A549 (cell line): ENCODE measurements around the gene ITGB2. TPM values are rescaled to one million over a fixed set of nuclear protein-coding genes. Genes with fewer than 3 reads are reported as not detected.
A peak's percentile ranks its signal among the peaks of the same experiment; 100 is the strongest.
"Not testable (repeated sequence)": the region's sequence is repeated elsewhere in the genome, so short reads cannot be mapped to it uniquely, and the experiment has no call there.

ENCODE experiments used
- ATAC-seq, 2 experiments: fragments of 200-7000 bp in 1 of 2; fragments of >200 bp in 1 of 2; cut with Nextera tagmentation in 1 of 2; cut with Tn5 transposase in 1 of 2; 3 replicates each; pipeline versions ENCODE4 v1.8.0 to v1.9.1; 2018 to 2020; ENCODE audit warnings: mild to moderate bottlenecking in 1 of 2, moderate library complexity in 1 of 2
- CTCF ChIA-PET: fragments of 300-600 bp; sonication (Branson Sonifier 250); formaldehyde crosslinking; extraction: SDS; loops from one replicate; lab custom pipeline; 2021; ENCODE audit warnings: antibody characterized with exemption, inconsistent platforms; lab: Yijun Ruan, JAX
- POLR2A ChIA-PET: fragments of 350-600 bp; formaldehyde crosslinking; extraction: SDS; loops from one replicate; lab custom pipeline; 2021; ENCODE audit warnings: antibody characterized with exemption, inconsistent platforms; lab: Yijun Ruan, JAX
- DNase-seq, 2 experiments: peaks; one replicate each; pipeline versions ENCODE4 v3.0.0 to v3.0.0-alpha.2; 2011 to 2016; ENCODE audit warnings: low read depth in 1 of 2, low spot score in 1 of 2
- FAIRE-seq: peaks from 2 replicates; lab custom pipeline; 2011; peaks lifted over from hg19 to GRCh38; lab: Jason Lieb, UNC
- H3K27ac ChIP-seq, 2 experiments: fragments of >200 bp; sonication (Bioruptor Twin); formaldehyde crosslinking; 3 replicates each; pipeline ENCODE4 v1.5.1; 2016 to 2017
- H3K4me1 ChIP-seq: fragments of >200 bp; sonication (Bioruptor Twin); formaldehyde crosslinking; 3 replicates; pipeline ENCODE4 v1.6.1; 2016
- H3K4me2 ChIP-seq: fragments of >200 bp; sonication (Bioruptor Twin); formaldehyde crosslinking; 3 replicates; pipeline ENCODE4 v1.6.1; 2016
- H3K4me3 ChIP-seq: fragments of >200 bp; sonication (Bioruptor Twin); formaldehyde crosslinking; 3 replicates; pipeline ENCODE4 v1.5.1; 2016
- H3K9me3 ChIP-seq: fragments of >200 bp; sonication (Bioruptor Twin); formaldehyde crosslinking; 3 replicates; pipeline ENCODE4 v1.6.1; 2016
- CBX8 ChIP-seq: fragments of 200-600 bp; sonication (generic); IDR thresholded peaks from 2 replicates; pipeline ENCODE4 v1.6.1; 2016
- EHF ChIP-seq: fragments of 250-450 bp; sonication (Bioruptor Pico); IDR thresholded peaks from 2 replicates; pipeline ENCODE4 v1.5.0; 2020; ENCODE audit warnings: mild to moderate bottlenecking
- ESRRA ChIP-seq: fragments of 150-350 bp; IDR thresholded peaks from 2 replicates; pipeline ENCODE4 v1.6.1; 2014; ENCODE audit warnings: mild to moderate bottlenecking, low read length, borderline replicate concordance
- FOSB ChIP-seq: fragments of 250-450 bp; sonication (Bioruptor Pico); IDR thresholded peaks from 2 replicates; pipeline ENCODE4 v1.5.0; 2020; ENCODE audit warnings: mild to moderate bottlenecking, moderate library complexity
- FOSL2 ChIP-seq, 2 experiments: fragments of 450-650 bp in 1 of 2; fragments of >200 bp in 1 of 2; sonication (Bioruptor Twin) in 1 of 2; formaldehyde crosslinking; IDR thresholded peaks; 2 replicates each; pipeline versions ENCODE4 v1.5.0 to v1.6.1; 2016 to 2020; ENCODE audit warnings: mild to moderate bottlenecking in 1 of 2, moderate library complexity in 1 of 2
- HDAC2 ChIP-seq: fragments of 200-600 bp; sonication (generic); IDR thresholded peaks from 2 replicates; pipeline ENCODE4 v1.6.1; 2016
- JUN ChIP-seq, 2 experiments: fragments of >200 bp; sonication (Bioruptor Twin); formaldehyde crosslinking; IDR thresholded peaks; 2 replicates in 1 of 2; 3 replicates in 1 of 2; pipeline ENCODE4 v1.6.1; 2016 to 2017
- JUNB ChIP-seq: fragments of >200 bp; sonication (Bioruptor Twin); formaldehyde crosslinking; IDR thresholded peaks from 2 replicates; pipeline ENCODE4 v1.6.1; 2016
- KDM1A ChIP-seq: fragments of 200-600 bp; sonication (generic); IDR thresholded peaks from 2 replicates; pipeline ENCODE4 v1.6.1; 2016; ENCODE audit warnings: low read depth, mild to moderate bottlenecking
- MAZ ChIP-seq: fragments of 150-350 bp; IDR thresholded peaks from 2 replicates; pipeline ENCODE4 v1.6.1; 2014; ENCODE audit warnings: antibody characterized with exemption, low read depth, low read length, borderline replicate concordance
- MYC ChIP-seq: IDR thresholded peaks from 2 replicates; pipeline ENCODE4 v1.6.1; 2012; ENCODE audit warnings: mild to moderate bottlenecking, inconsistent platforms, low read length, improper control_type of control experiment, borderline replicate concordance
- NPAS2 ChIP-seq: fragments of 250-450 bp; sonication (Bioruptor Pico); IDR thresholded peaks from 2 replicates; pipeline ENCODE4 v1.8.0; 2022; ENCODE audit warnings: mild to moderate bottlenecking, moderate library complexity, borderline replicate concordance
- NR3C1 ChIP-seq: fragments of >200 bp; sonication (Bioruptor Twin); formaldehyde crosslinking; IDR thresholded peaks from 3 replicates; pipeline ENCODE4 v1.6.1; 2017
- POLR2A ChIP-seq: IDR thresholded peaks from 2 replicates; pipeline ENCODE4 v1.6.1; 2012; ENCODE audit warnings: mild to moderate bottlenecking, low read length
- RAD21 ChIP-seq, 2 experiments: fragments of >200 bp in 1 of 2; sonication (Bioruptor Twin) in 1 of 2; formaldehyde crosslinking in 1 of 2; IDR thresholded peaks in 1 of 2; conservative IDR thresholded peaks in 1 of 2; 2 replicates in 1 of 2; 3 replicates in 1 of 2; pipeline ENCODE4 v1.6.1; 2012 to 2018; ENCODE audit warnings: inconsistent platforms in 1 of 2
- RFX5 ChIP-seq: fragments of 450-650 bp; IDR thresholded peaks from 2 replicates; pipeline ENCODE4 v1.7.1; 2014; ENCODE audit warnings: antibody characterized with exemption, mild to moderate bottlenecking, moderate library complexity
- RNF2 ChIP-seq: fragments of 200-600 bp; sonication (generic); IDR thresholded peaks from 2 replicates; pipeline ENCODE4 v1.6.1; 2016; ENCODE audit warnings: low read depth, mild to moderate bottlenecking, antibody characterized with exemption, moderate library complexity, borderline replicate concordance
- TFCP2L1 ChIP-seq: fragments of 250-450 bp; sonication (Bioruptor Pico); IDR thresholded peaks from 2 replicates; pipeline ENCODE4 v1.5.0; 2021; ENCODE audit warnings: mild to moderate bottlenecking
- ZFP36 ChIP-seq: fragments of 450-650 bp; IDR thresholded peaks from 2 replicates; pipeline ENCODE4 v1.6.1; 2014; ENCODE audit warnings: borderline replicate concordance; ENCODE audit not compliant: partially characterized antibody
- ZNF302 ChIP-seq: fragments of 250-450 bp; sonication (Bioruptor Pico); IDR thresholded peaks from 2 replicates; pipeline ENCODE4 v1.9.0; 2021; ENCODE audit warnings: inconsistent platforms, mild to moderate bottlenecking, moderate library complexity
- ZSCAN20 ChIP-seq: fragments of 250-450 bp; sonication (Bioruptor Pico); IDR thresholded peaks from 2 replicates; pipeline ENCODE4 v1.8.0; 2022; ENCODE audit warnings: mild to moderate bottlenecking, moderate library complexity
- WGBS: methylation state at CpG from one replicate; pipeline ENCODE4 v1.1.6; 2017; ENCODE audit errors: missing lambda C conversion rate; 5-methylcytosine and 5-hydroxymethylcytosine counted together
- polyA plus RNA-seq, 4 experiments: library from polyadenylated mRNA; depleted of rRNA in 3 of 4; stranded (reverse); fragments of >200 nt; fragmentation: RNase III in 1 of 4; extraction: RNeasy Plus Mini Kit Qiagen cat#74134 plus additional on column Dnase treatment in 1 of 4; gene quantifications; 2 replicates in 3 of 4; 3 replicates in 1 of 4; pipeline ENCODE4 v1.2.3, GENCODE V29; 2011 to 2017
- TF ChIP-seq, protein P1 (sequence below): IDR thresholded peaks from 2 replicates; pipeline ENCODE4 v1.6.1; 2012
- TF ChIP-seq, protein P2 (sequence below): fragments of 450-650 bp; IDR thresholded peaks from 2 replicates; pipeline ENCODE4 v1.6.1; 2014; ENCODE audit warnings: antibody characterized with exemption

Gene ITGB2
- polyA plus RNA-seq, 2 of the 4 experiments (the other 2 are of a cell fraction), result 0.46 to 0.59 TPM

DNA sequence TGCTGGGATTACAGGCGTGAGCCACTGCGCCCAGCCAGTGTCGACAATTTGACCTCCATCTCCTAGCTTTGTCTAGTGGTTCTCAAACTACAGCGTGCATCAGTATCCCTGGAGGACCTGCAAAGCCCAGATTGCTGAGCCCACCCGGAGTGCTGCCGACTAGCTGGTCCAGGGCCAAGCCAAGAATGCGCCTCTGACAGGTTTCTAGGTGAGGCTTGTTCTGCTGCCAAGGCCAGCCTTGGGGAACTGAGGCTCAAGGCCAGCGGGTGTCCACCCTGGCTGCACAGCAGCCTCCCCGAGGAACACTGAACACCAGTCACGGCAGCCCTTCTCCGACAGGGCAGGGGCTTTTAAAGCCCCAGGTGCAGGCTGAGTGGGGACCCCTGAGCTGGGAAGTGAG lies 37.4 kb downstream of the ITGB2 start:
- ATAC-seq (no peak), DNase-seq (no peak), FAIRE-seq (no peak)
- ChIA-PET CTCF (interaction anchor here (0.6 to 1.2 kb wide), 5 partner anchors 11 to 531 kb away, joined by 3 to 5 read pairs (median 3); no protein-coding TSS in a partner anchor), POLR2A (interaction anchor here (1.8 kb wide), 1 partner anchor 10 kb away, joined by 4 read pairs; the partner anchor contains the start of gene PTTG1IP)
- TF ChIP-seq HDAC2, result no peak
- no peak for TF ChIP-seq MYC
- TF ChIP-seq JUNB, result no peak
- TF ChIP-seq CBX8, result no peak
- TF ChIP-seq TFCP2L1, result no peak
- TF ChIP-seq JUN (IDR thresholded peaks at IDR 0.05), result no peak
- TF ChIP-seq EHF (CRISPR knock-in tag), result no peak
- no peak for TF ChIP-seq RNF2
- no peak for TF ChIP-seq NR3C1
- Histone ChIP-seq H3K9me3 (no peaks in the 10 kb centered on the region), H3K4me3 (no peak overlapping the region), H3K27ac (no peak overlapping the region), H3K4me1 (peaks cover 24% of the 10 kb centered on the region), H3K4me2 (no peak overlapping the region)
- 96% methylated on average over 8 of the region's 11 CpGs for WGBS

DNA sequence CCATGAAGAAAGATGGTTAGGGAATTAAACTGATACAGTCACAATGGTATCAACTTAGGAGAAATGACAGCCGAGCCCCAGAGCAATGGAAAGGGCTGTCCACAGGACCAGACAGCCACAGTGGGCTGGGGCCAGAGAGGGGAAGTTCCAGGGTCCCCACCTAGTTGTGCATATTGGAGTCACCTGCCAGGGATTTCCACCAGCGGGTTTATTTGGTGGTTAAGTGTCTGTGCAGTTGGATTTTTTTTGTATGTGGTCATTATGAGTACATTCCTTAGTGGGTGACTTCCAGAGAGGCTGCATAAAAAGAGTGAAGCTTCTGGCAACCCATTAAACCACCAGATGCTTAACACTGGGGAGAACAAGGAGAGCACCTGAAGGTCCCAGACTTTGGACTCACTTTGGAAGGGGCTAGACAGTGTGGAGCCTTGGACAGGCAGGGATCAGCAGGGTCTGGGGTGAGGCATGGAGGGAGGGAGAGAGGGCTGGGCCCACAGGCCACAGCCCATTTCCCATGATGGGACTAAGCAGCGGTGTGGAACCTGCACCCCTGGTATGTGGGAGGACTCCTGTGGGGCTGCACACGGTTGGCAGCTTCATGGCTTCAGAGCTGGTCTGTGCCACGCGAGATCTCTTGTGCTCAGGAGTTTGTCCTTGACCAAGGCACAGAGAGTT lies 39.4 kb downstream of the ITGB2 start:
- 57% methylated on average over 5 of the region's 6 CpGs for WGBS
- Histone ChIP-seq H3K9me3 (no peaks in the 10 kb centered on the region), H3K4me3 (no peak overlapping the region), H3K4me2 (peak overlapping the region; percentile 28; the same call in 2 of the 3 replicates), H3K4me1 (peaks cover 28% of the 10 kb centered on the region), H3K27ac (peak overlapping the region; percentile 22 to 43; a peak in 5 of 6 replicates)
- DNase-seq (no peak), ATAC-seq (no peak), FAIRE-seq (no peak)
- ChIA-PET CTCF (interaction anchor here (1.0 to 3.1 kb wide), 6 partner anchors 12 to 87 kb away, joined by 3 to 18 read pairs (median 4); no protein-coding TSS in a partner anchor), POLR2A (interaction anchor here (1.1 kb wide), 1 partner anchor 46 kb away, joined by 3 read pairs; no protein-coding TSS in a partner anchor)
- TF ChIP-seq ZSCAN20 (CRISPR knock-in tag) (no peak), MAZ (no peak), RAD21 (conservative IDR thresholded peaks at IDR 0.05 in 1 of 2, IDR thresholded peaks at IDR 0.05 in 1 of 2) (no peak), HDAC2 (no peak), ZFP36 (no peak)
- TF ChIP-seq, protein P1, sequence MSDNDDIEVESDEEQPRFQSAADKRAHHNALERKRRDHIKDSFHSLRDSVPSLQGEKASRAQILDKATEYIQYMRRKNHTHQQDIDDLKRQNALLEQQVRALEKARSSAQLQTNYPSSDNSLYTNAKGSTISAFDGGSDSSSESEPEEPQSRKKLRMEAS, result no peak
- TF ChIP-seq, protein P2, sequence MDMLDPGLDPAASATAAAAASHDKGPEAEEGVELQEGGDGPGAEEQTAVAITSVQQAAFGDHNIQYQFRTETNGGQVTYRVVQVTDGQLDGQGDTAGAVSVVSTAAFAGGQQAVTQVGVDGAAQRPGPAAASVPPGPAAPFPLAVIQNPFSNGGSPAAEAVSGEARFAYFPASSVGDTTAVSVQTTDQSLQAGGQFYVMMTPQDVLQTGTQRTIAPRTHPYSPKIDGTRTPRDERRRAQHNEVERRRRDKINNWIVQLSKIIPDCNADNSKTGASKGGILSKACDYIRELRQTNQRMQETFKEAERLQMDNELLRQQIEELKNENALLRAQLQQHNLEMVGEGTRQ, result no peak

DNA sequence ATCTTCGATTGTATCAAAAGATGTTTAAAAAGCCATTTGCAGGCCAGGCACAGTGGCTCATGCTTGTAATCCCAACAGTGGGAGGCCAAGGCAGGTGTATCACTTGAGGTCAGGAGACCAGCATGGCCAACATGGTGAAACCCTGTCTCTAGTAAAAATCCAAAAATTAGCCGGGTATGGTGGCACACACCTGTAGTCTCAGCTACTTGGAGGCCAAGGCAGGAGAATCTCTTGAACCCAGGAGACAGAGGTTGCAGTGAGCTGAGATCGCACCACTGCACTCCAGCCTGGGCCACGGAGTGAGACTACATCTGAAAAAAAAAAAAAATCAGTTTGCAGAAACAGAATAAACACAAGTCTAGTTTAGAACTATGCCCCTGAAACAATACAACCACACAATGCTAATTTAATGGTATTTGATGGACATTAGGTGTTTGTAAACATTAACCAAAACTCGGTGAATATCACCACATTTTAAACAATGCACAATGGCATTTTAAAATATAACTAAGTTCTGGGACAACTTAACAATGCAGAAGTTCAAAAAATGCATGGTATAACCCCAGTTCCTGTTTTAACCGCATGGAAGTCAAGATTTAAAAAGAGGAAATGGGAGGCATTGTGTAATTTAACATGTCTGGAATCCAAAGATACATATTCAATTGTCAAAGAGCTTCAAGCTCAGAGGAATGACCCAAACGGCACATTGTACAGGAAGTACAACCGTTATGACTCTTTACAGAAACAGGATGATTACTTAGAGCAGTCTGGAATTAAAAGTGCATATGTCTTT lies 40.1 kb downstream of the ITGB2 start:
- Histone ChIP-seq H3K9me3 (no peaks in the 10 kb centered on the region), H3K4me3 (no peak overlapping the region), H3K4me1 (peaks cover 28% of the 10 kb centered on the region), H3K4me2 (peak overlapping the region; percentile 28; the same call in 1 of the 3 replicates), H3K27ac (peak overlapping the region; percentile 22 to 43; a peak in 5 of 6 replicates)
- DNase-seq, result no peak
- FAIRE-seq, result no peak
- TF ChIP-seq POLR2A (no peak), KDM1A (no peak), EHF (CRISPR knock-in tag) (no peak), FOSL2 (IDR thresholded peaks at IDR 0.05) (no peak), FOSL2 (CRISPR knock-in tag; IDR thresholded peaks at IDR 0.05) (no peak), FOSB (CRISPR knock-in tag) (no peak), ZNF302 (CRISPR knock-in tag) (no peak), NR3C1 (no peak), ZSCAN20 (CRISPR knock-in tag) (no peak), ZFP36 (no peak), JUN (IDR thresholded peaks at IDR 0.05) (no peak), CBX8 (no peak), ESRRA (no peak), NPAS2 (CRISPR knock-in tag) (no peak), RFX5 (no peak)
- TF ChIP-seq, protein P2, result no peak
- POLR2A ChIA-PET, result interaction anchor here (1.1 kb wide), 1 partner anchor 47 kb away, joined by 3 read pairs; no protein-coding TSS in a partner anchor
- CTCF ChIA-PET, result interaction anchor here (1.0 to 3.1 kb wide), 4 partner anchors 13 to 52 kb away, joined by 3 to 18 read pairs (median 4); no protein-coding TSS in a partner anchor
- no peak for ATAC-seq
- 50% methylated on average over 8 of the region's 8 CpGs for WGBS

DNA sequence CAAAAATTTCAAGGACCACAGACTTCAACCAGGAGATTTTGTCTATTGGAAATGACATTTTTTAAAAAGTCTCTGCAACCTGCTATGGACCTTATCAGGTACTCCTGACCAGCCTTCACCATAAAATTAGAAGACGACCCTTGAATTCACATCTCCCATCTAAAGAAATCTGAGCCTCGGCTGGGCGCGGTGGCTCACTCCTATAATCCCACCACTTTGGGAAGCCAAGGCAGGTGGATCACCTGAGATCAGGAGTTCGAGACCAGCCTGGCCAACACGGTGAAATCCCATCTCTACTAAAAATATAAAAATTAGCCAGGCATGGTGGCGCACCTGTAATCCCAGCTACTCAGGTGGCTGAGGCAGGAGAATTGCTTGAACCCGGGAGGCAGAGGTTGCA lies 41.5 kb downstream of the ITGB2 start:
- Histone ChIP-seq H3K27ac (peak overlapping the region; percentile 57 to 82; a peak in 5 of 6 replicates), H3K4me2 (peak overlapping the region; percentile 67; the same call in 2 of the 3 replicates), H3K4me1 (peaks cover 37% of the 10 kb centered on the region)
- H3K4me3 ChIP-seq, H3K9me3 ChIP-seq, POLR2A ChIA-PET, ATAC-seq, DNase-seq, FAIRE-seq: not testable (repeated sequence)
- 89% methylated on average over 8 of the region's 8 CpGs for WGBS
- CTCF ChIA-PET, result interaction anchor here (1.0 to 3.1 kb wide), 3 partner anchors 14 to 49 kb away, joined by 4 to 18 read pairs (median 4); no protein-coding TSS in a partner anchor
